NCI-H526 (cell line): Measurements from ENCODE around the gene ADGRG1.
A peak's percentile ranks its signal among the peaks of the same experiment; 100 is the strongest.

ENCODE experiments used
- DNase-seq, 2 experiments: peaks; one replicate each; lab custom pipeline; 2025; lab: John Stamatoyannopoulos, UW

The ADGRG1 gene

DNA sequence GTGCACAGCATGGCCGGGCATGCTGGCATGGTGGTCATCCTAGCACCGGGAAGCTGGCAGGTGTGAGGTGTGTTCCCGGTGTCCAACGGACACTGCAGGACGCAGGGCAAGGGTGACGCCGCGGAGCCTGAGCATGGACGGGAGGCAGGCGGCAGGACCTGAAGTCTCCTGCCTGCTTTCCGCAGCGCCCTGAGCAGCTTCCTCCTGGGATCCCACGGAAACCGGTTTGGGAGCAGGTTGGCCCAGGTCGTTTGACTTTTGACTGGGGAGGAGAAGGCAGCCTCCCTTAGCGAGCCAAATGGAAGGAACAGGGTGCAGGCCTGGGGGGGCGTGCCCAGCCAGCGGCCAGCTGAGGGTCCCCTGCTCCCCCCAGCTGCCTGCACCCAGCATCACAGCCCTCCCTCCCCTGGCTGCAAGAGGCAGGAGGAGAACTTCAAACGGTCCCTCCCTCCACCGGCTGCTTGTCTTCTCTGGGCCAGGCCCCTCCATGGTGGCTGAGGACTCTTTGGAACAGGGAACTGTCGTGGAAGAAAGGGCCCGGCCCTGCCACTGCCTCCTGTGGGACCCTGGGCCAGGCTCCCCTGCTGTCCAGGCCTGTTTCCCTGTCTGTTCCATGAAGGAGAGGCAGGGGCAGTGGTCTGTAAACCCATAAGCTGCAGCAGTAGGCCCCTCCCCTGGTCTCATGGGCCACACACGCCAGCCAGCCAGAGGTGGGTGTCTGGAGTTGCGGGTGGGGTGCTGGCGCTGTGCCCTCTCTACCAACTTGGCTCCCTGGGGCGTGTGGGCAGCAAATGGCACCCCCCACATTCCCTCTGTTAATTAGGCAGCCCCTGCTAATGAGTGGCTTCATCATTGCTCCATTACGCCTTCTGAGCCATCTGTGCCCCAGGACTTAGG lies 7.8 kb upstream of the ADGRG1 start:
- DNase-seq = peak; percentile 10 to 70

DNA sequence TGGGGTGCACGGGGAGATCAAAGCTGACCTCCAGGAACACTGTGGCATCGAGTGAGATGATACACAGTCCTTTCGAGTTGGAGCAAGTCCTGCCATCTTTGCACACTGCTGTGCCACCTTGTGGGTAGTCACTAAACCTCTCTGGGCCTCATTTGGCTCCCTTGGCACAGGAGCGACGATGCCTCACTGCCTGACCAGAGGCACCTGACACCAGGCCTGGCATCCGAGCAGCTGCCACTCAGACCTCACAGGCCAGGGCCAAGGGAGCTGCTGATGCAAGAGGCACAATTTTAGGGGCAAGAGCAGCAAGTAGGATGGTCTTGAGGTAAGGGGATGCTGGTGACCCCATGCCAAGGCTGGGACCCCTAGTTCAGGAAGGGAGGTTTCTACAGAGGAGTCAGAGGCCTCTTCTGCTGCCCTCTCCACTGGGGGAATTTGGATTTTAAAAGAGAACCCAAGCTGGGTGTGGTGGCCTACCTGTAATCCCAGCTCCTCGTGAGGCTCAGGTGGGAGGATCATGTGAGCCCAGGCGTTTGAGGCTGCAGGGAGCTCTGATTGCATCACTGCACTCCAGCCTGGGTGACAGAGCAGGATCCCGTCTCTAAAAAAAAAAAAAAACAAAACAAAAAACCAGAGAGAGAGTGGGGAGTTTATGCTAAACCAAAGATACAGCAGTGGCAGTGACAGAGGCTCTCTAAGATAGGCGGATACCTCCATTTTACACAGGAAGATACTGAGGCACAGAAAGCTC lies 6.7 kb upstream of the ADGRG1 start:
- DNase-seq = no peak

DNA sequence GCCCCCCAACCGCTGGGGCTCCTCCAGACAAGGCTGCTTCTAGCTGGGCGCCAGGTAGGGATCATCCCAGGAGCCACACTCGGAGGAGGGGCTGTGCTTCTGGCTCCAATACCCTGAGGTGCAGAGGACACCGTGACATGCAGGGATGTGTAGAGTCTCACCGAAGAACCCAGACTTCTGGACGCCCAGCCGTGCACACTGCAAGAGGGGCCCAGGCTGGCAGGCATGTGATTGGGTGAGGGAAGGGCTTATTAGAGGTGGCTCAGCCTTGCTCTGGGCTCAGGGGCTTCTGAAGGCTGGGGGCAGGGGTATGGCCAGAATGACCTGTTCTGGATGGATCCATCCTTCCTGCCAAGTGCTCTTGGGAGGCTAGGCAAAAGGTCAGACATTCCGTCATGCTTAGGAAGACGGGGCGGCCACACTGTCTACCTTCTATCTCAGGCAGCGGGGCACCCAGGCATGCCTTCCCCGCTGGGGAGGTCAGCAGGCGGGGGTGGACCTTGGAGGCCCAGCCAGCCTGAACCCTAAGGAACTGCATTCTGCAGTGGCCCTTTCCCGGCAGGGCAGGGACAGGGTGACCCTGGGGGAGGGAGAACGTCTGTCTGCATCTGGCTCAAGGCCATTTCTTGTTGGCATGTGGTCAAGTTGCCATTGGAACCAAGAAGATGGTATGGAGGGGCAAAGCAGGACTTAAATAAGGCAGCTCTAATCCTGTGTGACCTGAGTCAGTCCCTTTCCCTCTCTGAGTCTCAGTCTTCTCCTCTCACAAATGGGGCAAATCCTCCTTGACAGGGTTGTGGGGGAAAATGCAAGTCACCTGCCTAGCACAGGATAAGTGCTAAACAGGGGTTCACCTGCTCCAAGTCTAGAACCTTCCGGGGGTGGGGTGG lies 5.8 kb upstream of the ADGRG1 start:
- DNase-seq = no peak

DNA sequence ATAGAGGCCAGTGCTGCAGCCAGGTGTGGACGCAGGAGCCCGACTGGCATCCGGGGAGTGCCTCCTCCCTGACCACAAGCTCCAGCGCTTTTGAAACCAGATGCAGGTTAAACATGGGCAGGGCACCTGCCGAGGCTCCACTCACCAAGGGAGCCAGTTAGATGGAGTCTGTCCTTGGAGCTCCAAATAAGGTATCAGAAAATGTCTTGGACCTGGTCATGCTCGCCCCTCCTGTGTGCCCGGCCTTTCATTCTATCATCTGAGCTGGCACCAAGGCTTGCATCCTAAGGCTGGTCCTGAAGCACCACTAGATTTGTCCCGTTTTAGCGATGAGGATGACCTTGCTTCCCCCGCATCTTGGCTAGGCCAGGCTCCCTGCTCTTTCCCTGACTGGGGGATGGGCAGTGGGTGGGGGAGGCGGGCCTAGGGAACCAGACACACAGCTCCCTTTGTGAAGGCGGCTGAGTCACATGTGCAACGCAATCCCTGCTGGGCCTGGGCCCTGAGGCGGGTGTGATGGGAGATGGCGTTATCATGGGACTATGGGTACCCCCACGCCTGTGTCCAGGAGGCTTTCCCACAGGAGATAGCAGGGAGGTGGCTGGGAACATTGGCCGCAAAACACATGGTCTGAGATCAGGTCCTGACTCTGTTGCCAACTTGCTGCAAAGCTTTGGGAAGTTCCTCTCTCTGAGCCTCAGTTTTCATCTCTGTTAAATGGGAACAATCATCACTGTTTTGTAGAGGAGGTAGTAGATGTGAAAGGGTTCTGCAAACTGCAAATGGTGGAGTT lies 5.0 kb upstream of the ADGRG1 start:
- DNase-seq = peak; percentile 24 to 37

DNA sequence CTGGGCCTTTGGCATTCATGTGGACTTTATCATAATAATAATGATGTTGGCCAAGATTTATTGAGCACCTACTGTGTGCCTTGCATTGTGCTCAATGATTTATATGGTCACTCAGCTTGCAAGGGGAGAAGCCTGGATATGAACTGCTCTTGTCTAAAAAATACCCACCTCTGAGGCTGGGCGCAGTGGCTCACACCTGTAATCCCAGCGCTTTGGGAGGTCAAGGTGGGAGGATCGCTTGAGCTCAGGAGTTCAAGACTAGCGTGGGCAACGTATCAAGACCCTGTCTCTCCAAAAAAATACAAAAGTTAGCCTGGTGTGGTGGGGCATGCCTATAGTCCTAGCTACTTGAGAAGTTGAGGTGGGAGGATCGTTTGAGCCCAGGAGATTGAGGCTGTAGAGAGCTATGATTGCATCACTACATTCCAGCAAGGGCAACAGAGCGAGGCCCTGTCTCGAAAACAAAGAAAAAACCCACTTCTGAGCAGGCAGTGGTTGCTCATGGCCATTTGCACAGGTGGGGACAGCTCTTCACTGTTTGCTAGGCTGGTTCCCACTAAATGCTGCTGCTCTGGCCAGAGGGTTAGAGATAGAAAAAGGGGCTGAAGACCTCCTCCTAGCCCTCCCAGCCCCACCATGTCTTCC lies 4.3 kb upstream of the ADGRG1 start:
- DNase-seq = no peak

DNA sequence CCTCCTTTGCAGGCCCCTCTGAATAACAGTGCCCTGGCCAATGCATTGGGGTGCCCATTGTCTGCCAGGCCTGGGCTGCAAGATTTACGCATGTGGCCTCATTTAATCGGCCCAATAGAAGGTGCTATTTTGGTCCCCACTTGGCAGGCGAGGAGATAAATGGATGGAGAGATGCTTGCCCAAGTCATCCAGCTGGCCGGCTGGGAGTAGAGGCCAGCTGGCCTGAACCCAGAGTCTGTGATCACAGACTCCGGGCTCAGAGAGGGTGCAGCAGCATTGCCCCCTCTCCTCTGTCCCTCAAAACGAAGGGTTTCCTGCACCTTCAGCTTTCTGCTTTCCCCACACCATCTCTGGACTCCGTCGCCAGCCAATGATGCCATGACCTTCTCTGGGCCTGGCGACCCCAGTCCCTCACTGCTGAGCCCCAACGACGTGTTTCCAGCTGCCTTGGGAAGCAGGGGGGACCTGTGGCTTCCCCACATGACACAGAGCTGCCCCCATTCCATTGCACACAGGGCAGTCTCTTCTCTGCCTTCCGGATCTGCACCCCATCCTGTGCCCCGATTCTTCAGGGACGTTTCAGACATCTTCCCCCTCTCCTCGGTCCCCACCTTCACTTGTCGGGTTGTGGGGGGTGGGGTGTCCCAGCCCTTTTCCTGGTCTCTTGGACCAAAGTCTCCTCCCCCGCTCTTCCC lies 3.5 kb upstream of the ADGRG1 start:
- DNase-seq = no peak

DNA sequence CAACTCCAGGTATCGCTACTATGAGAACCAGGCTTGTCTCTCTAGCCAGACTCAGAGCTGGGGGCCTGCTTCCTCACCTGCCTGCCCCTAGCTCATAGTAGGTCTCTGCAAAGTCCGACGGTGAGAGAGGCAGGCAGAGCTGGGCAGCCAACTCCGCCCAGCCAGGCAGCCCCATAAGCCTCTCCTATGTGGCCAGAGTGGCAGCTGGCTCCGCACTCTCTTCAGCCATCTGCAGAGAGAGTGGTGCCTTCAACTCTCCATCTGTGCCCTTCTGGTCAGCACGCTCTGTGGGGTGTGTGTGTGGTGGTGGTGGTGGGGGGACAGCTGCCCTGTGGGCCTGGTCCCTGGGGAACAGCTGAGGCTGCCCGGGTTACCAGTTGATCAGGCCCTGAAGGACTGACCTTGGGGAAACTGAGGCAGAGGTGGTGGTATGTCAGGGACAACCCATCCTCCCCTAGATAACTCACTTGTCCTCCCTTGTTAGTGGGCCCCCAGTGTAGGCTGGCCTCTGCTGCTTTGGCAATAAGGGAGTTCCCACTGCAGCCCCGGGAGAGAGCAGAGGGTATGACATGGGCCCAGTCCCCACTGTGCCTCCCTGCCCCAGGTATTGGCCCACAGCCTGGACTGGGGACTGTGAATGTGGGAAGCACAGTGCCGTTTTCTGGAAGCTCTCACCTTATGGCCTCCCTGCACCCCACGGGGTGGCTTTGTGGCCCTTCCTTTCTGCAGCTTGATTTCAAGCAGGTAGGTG lies 1.8 kb upstream of the ADGRG1 start:
- no peak for DNase-seq

DNA sequence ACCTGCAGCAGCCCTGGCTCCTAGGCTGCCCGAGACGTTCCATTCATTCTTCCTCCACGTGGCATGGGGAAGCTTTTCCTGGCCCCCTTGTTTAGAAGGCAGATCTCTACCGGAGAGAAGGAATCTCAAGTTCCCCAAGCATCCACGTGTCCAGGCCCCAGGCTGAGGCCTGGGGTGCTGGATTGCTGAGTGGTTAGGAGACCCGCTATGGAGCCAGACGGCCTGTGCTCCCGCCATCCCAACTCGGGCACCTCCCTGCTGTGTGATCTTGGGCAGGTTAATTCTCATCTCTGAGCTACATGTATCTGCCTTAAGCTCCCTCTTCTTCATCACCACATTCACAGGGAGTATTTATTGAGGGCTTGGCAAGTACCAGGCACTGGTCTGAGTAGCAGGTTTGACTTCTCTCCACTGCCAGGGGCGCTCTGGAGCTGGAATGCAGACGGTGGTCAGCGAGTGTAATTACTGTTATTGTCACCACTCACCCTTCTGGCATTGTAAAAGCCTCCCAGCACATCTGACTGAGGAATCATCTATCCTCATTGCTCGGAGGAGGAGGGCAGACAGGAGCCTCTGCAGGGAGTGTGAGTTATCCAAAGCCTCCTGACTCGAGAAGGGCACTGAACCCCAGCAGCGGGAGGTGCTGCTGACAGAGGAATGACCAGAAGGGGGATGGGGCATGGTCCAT lies 1.1 kb upstream of the ADGRG1 start:
- DNase-seq = no peak

DNA sequence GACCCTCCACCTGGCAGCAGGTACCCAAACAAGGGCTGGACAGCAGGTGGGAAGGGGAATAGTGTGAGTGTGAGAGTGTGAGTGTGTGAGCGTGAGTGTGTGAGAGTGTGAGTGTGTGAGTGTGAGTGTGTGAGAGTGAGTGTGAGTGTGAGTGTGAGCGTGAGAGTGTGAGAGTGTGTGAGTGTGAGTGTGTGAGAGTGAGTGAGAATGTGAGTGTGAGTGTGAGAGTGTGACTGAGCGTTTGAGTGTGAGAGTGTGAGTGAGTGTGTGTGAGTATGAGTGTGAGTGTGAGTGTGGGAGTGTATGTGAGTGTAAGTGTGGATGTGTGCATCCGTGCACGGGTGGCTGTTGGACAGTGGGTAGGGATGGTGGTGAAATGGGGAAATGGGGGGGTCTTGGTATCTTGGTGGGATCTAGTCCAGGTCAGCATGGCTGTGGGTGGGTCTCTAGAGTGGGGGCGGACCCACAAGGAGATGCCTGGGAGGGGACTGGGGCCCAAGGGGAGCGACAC lies 408 bp downstream of the ADGRG1 start:
- DNase-seq = no peak

DNA sequence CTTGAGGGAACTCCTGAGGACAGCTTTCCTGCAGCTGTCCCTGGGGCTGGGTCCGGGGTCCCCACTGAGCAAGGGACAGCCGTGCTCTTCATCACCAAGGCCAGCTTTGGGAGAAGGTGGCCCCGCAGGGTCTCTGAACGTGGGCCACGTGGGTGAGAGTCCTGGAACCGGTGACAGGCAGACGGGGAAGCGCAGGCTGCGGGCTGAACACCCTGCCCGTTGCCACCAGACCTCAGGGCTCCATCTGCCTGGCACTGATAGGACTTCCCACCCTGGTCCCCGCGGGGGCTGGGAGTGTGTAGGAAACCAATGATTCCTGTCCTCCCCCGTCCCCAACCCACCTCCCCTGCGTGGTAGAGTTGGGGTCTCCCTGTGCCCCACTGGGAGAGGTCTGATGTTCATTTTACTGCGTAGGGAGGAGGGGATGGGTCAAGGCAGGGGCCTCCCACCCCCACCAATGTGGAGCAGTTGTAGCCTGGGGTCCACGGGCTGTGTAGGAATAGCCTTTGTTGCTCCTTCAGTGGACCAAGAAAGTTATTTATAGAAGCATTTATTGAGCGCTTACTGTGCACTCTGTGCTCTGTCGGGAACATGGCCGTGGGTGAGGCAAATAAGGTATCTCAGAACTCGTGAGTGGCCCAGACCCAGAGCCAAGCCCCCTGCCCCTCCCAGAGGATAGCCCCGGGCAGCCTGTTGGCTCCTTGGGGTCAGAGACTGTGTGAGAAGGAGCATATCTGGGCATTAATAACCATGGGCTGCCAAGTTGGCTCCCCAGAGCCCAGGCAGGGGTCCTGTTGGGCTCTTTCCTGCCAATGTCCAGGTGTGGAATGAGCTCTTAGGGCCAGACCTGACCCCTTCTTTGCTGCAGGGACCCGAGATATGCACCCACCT lies 1.3 kb downstream of the ADGRG1 start:
- no peak for DNase-seq

DNA sequence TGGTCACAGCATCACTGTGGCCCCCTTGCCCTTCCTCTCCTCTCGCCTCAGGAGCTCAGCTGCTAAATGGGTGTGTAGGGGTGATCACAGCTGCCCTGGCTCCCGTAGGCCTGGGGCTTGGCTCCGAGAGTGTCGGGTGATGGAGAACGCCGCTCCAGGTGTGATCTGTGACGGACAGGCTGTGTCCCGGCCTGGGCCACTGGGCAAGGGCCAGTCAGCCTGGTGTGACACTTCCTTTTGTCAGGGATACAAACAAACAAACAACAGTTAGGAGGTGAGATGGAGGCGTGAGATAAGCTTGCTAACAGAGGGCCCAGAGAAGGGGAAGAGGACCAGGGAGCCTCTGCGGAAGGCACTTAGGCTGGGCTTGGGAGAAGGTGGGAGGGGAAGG lies 2.0 kb downstream of the ADGRG1 start:
- no peak for DNase-seq

DNA sequence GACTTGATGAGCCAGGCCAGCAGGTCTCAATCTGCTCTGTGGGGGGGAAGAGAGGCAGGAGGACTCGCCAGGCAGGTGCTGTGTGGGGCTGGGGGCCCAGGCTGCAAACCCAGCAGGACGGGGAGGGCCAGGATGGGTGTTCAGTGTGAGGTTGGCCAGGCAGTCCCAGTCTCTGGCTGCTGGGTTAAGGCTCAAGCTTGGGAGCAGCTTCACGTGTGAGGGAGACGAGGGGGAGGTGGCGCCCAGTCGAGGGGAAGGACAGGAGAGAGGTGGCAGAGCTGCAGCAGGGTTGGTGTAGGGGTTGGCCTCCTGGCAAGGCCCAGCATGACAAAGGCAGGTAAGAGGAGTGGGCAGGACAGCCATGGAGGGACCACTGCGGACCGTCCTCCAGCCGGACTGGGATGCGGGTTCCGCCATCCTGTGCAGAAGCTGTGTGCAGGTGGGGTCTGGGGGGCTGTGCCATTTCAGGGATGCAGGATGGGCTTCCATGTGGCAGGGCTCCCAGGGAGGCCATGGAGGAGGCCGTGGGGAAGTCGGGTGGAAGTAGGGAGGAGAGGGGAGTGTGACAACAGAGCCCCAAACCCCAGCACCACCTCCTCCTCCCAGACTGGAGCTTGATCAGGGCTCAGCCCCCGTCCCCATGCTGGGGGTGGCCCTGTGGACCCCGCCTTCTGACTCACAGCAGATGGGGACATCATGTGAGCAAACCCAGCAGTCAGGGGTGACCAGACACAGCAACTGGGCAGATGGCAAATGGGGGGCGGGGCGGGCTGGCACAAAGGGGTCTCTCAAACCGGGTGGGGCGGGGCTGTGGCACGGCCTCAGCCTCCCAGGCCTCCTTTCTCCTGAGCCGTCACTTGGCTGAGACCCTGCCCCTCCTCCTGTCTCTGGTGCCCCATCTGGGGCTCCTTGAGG lies 2.8 kb downstream of the ADGRG1 start:
- DNase-seq = no peak

DNA sequence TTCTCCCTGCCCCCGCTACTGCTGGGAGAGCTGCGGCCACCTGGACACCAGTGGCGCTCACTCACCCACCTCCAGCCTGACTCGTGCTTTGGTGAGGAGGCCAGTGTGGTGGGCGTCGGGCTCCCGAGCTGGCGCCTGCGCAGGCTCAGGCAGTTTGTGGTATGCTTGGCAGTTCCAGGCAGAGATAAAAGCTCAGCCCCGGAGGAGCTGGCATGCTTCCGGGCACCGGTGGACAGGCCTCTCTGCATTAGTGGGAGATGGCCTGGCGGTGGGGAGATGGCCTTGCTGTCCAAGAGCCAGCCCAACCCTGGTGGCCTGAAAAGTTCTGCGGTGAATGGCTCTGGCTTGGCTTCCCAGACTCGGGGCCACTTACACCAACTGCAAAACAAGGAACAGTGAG lies 4.1 kb downstream of the ADGRG1 start:
- DNase-seq = no peak

DNA sequence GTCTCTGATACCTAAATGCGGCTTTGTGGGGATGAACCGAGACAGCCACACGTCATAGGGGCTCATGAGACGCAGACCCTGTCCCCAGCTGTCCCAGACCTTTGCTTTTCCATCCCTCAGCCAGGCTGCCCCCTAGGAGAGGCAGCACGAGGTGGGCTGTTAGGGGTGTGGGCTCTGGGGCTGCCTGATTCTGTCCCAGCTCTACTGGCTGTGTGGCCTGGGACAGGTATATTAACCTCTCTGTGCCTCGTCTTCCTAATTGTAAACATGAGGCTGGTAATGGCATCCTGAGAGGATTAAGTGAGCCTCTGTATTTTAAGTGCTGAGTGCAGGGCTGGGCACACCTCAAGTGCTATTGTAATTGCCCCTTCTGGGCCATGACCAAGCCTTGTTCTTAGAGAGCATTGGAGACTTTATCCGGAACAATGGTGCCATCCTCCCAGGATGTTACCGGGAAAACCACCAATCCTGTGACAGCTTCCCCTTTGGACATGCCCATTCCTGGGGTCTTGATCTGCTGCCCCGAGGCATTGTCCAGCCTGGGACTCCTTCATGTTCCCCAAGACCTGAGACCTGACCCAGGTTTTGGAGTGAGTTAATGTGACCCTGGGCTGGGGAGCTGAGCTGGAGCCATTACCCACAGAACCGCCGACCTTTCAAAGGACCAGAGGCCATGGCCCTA lies 5.1 kb downstream of the ADGRG1 start:
- DNase-seq = no peak

DNA sequence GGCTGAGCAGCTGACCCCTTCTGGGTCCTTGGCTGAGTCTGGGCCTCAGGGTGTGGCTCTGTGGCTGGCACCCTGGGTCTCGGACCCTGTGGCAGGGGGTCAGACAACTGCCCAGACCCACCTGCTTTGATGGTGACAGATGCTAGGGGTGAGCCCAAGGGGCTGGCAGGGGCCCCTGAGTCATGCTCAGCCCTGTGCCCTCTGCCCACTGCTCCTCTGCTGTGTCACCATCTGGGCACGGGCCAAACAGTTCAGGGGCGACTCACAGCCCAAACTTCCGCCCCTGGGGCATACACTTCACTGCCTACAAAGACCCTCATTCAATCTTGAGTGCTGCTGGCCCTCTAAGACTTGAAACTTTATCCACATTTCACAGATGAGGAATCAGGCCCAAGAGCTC lies 5.7 kb downstream of the ADGRG1 start:
- no peak for DNase-seq
